NCI-H2227 (cell line): ENCODE results near the gene CLSTN2.

ENCODE experiments used
- DNase-seq: peaks from one replicate; lab custom pipeline; 2025; ENCODE audit not compliant: unreplicated experiment; lab: John Stamatoyannopoulos, UW

The CLSTN2 gene

DNA sequence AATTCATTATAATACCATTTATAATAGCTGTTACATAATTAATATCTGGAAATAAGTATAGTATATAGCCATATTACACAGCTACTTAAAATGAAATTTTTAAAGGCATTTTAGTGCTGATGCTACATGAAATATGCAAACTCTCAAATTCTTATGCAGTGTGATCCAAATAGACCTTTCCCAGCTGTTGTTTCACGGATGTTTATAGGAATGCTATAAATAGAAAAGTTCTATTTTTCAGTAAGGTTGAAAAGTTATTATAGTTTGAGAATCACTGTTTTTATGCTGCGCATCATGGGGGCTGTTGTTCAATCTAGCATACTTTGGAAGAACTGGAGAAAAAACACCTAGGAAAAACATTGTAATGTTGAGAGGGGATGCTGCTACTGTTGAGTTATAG, 595.1 kb downstream of the CLSTN2 start:
- DNase-seq: no peak

DNA sequence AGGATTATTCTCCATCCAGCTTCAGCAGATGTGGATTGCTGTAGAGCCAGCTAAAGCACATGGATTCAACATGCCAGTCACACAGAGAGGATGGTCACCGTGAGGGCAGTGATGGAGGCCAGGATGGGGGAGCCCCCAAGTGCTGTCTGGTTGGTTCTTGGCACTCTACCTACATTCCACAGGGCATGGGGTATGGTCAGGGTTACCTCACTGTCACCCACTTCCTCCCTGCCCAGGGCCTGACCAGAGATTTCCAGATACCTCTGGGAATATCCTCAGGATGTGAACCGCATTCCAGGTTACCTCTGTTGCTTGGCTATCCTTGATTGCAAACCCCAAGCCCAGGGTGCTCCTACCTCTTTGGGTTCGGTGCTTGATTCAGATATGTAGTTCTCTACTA, 595.6 kb downstream of the CLSTN2 start:
- no peak for DNase-seq

DNA sequence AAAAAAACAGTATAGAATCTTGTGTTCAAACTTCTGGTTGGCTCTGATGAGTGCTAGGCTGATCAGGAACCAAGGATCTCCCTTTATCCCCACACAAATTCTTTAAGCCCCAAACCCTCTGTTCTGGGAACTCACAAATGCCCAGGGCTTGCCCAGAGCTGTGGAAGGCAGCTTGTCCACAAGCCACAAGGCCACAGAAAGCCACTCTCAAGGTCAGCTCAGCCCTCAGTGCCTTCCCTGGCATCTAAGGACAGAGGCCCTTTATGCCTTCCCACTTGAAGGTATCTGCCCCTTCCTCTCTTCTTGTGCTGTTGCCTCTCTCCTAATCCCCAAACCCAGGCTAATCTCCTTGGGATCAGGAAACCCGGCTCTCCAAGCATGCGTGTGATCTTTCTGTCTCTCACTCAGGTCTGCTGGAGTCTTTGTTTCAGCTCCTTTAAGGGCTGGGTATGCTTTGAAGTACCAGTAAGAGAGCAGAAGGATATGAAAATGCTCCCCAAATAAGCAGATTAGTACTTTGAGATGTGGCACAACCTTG, 597.9 kb downstream of the CLSTN2 start:
- DNase-seq: no peak

DNA sequence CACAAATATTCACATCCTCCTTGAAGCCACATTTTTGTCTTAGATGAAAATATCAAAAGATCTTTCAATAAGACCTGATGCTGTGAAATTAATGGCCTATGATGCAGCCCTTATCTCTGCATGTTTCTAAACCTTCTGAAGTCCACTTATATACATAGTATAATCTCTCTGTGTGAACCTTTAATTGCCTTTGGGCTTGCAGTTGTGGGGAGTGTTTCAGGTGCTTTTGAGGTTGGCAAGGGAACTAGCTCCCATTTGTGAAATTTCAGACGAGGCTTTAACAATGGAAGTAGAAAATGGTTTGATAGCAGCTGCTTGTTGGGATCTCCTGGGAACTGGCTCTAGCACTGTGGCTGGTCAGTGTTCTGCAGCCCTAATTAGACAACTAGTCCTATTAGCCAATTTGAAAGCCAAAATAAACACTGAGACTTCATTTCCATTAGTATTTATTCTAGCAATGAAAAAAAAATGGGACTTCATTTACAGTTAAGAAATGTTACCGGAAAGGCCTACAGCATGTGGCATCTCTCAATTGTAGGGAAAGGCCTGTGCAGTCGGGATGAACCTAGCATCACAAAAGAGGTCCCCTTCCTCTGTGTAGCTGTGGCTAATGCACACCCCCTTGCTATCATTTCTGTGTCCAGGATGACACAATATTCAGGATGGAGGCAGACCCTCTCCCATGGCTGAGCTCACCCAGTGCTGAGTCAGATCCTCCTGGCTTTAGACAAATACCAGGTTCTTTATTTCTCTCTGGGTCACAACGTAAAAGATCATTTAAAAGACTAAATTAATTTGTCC, 602.1 kb downstream of the CLSTN2 start:
- no peak for DNase-seq

DNA sequence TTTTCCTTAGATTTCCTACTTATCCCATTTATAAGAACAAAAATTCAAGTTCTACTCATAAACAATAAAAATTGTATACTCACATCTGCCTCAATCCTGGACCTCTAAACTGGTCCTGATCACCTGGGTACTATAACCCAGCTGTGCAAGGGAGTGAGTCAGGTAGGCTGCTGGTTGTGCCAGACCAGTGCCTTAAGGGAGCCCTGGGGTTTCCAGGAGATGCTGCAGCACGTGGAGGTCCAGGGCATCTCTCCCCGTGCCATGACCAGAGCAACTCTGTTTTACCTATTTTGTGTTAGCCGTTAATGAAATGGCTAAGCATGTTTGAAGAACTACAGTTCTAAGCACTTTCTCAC, 602.7 kb downstream of the CLSTN2 start:
- no peak for DNase-seq

DNA sequence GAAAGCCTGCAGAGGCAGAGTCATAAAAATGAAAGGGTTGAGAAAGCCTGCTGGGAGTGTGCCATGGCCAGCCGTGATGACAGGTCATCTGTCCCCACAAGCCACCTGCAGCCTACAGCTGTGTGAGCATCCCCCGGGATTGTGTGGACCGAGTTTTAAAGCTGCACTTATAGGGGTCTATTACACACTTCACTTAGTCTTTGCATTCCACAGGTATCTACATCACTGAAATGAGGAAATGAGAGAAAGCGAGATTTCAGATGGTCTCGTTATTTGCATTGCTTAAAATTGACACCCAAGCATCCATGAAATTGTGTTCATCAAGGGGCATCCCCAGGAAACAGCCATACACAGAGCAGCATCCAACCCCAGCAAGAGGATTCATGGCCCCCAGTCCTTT, 605.3 kb downstream of the CLSTN2 start:
- no peak for DNase-seq

DNA sequence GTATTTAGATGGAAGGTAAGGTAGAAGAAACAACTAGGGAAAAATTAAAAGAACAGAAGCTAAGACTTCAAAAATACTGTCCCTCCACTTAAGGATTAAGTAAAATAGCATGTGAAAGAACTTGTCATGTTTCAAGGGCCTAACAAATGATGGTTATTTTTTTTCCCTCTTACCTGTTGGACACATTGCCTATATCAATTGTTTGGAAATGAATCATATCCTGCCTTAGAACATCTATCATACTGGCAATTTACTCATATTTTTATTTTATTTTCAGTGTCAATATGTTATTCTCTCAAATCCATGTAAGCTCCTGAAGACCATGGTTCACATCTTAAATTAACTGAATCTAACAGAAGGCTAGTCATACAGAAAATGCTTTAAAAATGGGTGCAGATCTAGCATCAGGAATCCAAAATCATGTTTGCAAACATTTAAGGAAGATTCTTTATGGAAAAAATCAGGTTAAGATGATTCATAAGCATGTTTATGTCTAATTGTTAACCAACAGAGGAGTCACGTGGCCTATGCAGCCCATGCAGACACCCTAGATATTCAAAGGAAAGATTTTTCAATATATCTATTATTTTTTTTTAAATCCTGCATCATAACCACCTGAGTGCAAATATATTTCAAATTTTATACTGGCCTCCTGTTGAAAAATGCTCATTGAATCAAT, 607.1 kb downstream of the CLSTN2 start:
- no peak for DNase-seq

DNA sequence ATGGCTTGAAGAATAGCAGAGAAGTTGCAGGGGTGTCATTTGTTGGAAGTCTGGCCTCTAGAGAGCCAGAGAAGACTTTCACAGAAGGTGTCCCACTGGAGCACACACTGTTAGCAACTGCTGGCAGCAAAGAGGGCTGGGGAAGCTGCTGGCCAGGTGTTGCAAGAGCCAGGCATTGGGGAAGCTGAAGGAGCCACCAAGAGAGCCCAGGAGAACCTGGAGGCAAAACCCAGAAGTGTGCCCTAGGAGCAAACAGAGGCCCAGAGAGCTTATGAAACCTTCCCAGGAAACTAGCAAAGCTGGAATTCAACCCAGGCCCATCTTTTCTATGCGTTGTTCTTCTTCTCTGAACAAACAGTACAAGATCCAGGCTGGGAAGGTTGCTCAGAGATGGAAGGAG, 610.2 kb downstream of the CLSTN2 start:
- no peak for DNase-seq

DNA sequence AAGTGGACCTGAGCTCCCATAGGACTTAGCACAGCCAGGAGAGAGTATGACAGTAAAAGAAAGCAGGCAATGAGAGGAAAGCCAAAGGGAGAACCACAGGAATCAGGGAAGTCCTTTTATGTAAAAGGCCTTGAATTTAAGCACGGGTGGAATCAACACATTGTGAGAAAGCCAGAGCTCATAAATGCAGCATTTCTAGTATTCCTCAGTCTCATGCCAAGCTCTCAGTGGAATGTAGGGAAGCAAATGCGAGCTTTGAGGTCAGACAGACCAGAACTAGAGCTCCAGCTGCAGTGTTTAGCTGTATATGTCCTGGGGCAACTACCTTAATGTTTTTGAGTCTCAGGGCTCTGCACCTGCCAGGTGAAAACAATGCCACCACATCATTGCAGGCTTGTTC, 610.8 kb downstream of the CLSTN2 start:
- DNase-seq: no peak

DNA sequence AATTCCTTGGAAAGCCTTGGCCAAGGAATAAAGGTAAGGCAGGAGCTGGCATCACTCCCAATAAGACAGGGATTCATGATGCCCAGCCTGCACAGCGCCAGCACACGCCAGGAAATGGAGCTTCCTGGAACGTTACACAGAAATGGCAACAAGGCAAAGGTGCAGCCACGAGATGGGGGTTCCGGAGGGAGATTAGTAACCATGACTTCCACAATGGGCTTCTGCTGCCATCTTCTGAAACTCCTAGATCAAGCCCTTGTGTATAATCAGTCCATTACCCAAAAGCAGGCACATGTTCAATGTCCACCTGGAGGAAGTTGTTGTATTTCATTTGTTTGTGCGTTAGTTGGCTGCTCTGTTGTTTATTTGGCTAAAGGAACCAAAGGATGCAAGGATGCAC, 611.7 kb downstream of the CLSTN2 start:
- no peak for DNase-seq

DNA sequence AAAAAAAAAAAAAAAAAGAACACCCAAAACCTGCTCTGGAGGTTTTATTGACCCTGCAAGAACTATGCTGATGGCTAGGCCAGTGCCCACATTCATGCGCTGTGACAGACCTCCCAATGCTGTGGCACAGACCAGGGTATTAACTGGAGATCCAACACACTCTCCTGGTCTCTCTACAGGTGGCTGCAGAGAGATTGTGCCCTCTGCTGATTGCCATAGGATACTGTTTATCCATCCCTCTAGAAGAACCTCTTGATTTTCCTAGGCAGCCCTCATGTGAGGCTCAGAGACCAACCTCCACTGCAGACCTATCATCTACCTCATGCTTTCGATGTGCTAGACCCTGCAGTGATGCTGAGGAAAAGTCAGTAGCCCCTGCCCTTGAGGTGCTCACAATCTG, 617.4 kb downstream of the CLSTN2 start:
- DNase-seq: no peak

DNA sequence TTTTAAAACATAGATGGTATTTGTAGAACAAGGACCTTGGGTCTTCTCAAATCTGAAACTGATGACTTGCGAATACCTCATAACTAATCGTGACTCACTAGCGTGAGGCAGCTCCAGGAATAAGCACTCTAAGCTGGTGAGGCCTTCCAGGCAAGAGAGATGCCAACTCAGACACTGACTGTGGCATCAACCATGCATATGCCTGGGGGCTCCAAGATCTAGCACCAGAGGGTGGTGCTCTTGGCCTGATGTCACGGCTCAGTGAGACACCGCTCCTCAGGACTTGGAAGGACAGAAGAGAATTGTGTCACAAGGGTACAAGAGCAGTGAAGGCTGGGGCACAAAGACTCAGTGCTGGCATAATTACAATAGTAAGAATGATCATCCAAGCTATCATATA, 617.9 kb downstream of the CLSTN2 start:
- DNase-seq: no peak

DNA sequence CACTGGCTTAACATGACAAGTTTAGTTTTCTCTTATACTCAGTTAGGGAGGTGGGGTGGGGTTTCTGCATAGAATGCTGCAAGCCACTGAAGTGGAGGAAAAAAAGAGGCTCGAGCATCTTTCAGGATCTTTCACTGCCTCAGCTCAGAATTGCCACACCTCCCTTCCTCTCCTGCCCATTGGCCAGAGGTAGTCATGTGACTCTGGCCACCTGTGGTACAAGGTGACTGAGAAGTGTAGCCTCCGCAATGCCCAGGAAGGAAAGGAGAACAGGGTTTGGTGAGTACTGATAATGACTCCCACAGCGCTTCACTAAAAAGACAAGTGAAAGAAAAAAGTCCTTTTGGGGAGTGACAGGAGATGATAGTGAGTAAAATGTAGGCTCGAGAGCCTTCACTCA, 618.6 kb downstream of the CLSTN2 start:
- DNase-seq: no peak

DNA sequence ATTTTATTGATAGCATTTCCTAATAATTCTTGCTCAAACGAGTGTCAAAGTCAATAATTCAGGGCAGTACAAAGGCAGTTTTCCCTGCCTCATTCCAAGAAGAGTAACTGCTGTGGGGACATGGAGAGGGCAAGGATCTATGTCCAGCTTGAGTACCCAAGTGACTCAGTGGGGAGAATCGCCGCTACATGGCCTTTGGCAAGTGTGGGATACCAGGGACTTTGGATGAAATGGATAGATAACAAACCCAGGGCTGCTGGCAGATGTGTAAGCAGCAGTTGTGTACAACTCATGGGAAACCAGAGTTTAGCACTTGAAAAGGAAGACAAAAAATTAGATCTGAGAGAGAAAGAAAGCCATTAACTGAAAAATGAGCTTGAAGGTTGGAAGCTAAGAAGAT, 620.7 kb downstream of the CLSTN2 start:
- DNase-seq: no peak

DNA sequence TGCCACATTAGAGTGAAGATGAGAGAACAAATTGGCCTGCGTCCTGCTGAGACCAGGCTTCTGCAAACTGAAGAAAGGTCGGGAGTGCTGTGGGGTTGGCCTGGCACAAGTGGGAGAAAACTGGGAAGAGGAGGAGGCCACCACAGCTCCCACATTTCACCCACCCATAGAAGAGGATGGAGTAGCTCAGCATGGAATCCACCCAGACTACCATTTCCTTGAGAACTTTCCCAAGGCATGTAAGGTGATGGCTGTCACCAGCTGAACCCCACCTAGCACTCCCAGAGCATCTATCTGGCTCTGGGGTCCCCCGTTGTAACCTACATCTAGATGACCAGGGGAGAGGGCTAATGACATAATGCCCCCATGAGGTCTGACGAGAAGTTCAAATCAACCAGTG, 622.5 kb downstream of the CLSTN2 start:
- DNase-seq: no peak

DNA sequence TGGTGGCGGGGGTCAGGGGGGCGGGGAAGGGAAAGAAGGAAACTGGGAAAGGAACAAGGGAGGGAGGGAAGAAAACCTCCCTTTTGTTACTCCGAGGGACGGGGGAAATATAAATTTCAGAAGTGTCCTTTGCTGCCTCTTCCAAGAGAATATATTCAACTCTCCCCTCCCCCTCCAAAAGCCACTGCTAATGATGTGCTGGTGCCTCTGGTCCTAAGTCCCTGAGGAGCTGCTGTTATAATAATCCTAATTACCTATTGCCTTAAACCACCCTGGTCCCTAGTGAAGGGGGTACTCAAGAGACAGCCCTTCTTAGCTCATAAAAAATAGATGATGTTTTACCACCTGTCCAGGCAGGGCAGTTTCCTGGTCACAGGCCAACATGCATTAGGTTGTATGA, 624.6 kb downstream of the CLSTN2 start:
- DNase-seq: peak; percentile 29

DNA sequence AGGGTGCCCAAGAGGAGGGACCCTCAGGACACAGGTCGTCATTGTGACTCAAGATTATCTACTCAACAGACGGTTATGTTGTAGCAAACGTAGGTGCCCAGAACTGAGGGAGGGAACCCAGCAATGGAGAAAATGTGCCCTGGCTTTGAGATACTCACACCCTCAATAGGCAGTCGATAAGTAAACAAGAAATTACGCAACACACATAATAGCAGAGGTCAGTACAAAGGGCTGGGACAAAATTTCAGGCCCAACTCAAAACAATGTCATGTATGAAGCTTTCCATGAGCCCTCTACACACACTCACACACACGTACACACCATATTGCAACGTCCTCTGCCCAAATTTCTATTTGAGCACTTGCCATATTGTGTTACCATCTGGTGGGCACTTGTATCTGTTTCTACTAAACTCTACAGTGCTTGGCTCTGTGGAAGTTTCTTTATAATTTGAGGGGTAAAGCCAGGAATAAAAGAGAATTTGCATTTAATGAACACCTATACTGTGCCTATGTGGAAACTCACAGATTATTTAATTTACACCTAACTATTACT, 628.3 kb downstream of the CLSTN2 start:
- DNase-seq: no peak

DNA sequence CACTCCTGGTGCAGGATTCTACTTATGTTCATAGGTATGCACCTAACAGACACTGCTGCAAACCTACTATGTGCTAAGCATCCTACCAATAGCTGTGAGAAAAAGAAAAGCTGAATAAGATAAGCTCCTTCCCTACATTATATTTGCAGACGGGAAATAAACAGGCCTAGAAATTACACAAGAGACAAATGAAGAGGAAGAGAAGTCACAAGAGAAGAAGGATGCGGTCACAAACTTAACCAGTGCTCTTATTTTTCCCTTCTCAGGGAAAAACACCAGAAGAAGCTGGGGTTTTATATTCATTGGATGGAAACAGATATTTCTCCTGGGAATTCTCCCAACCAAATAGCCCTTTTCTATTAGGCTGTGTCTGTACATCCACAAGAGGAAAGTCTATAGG, 633.1 kb downstream of the CLSTN2 start:
- no peak for DNase-seq

DNA sequence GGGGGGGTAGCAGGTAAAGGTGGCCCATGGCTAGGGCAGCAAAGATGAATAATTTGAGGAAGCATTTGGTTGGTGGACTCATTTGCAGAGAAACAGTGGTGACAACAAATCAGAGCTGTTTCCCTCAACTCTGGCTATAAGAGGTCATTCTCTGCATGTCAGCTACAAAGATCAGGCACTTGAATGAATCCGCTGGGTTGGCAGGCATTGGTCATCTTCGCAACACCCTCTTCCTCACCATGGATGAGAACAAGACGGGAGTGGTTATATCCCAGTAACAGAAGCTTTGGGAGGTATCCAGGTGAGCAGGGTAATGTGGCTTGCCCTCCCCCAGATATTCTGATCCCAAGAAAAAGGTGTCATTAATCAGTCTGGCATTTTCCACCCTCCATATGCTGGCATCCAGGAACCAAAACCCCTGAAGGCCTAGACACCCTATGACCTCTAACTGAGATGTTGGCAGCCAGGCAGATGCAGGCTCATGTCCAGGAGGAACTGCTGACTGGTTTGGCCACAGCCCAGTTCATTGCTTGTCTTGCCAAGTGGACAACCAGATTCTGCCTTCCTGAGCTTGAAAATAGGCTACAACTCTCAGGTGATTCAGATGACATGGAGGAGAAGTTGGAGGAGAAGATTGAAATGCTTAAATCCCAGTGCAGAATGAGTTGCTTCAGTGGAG, 634.0 kb downstream of the CLSTN2 start:
- DNase-seq: no peak

DNA sequence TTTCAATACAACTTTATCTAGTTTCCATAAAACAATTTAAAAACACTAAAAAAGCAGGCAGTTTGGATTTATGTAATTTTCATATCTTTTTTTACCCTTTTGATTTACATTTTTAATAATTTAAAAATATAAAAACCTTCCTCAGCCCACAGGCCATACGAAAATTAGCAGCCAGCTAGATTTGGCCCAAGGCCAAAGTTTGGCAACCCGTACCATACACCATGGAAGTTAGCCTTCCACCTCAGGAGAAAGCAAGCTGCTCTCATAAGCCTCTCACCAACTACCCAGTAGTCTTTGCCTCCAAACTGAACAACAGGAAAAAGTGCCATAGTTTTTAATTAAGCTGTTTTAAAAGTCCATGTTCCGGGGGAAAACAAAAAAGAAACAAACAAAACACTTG, 635.6 kb downstream of the CLSTN2 start:
- DNase-seq: no peak

DNA sequence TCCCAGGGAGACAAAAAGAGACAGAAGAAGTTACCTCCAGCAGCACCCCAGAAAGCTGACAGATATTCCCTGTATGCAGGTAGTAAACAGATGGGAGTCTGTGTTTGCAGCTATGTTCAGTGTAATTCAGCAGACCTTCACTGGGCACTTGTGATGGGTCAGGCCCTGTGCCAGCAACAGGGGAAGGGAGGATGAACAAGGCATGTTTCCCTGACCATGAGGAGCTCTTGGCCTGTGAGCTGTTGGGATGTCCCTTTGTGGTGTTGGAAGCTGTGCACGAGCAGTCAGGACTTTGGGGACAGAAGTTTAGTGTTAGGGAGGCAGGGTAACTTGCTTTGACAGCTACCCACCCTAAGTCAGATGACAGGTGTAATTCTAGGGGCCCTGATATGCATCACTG, 636.9 kb downstream of the CLSTN2 start:
- DNase-seq: no peak

DNA sequence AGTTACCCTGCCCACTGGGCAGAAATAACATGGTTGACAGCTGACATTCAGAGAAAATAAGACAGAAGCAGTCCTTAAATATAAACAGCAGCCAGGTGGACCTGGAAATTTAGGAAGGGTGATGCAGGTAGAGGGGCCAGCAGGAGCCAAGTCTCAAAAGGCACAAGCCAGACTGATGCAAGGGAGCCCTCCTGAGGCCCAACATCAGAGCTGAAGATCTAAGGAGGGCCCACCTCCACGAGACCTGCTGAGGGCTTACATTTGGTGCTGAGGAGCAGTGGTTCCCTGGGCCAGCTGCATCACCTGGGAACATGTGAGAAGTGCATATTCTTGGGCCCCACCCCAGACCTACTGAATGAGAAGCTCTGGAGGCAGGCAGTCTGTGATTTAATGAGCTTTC, 637.3 kb downstream of the CLSTN2 start:
- DNase-seq: no peak
